GM12878 (cell line): ENCODE measurements around the gene PSMA7. TPM values are rescaled to one million over a fixed set of nuclear protein-coding genes. Genes with fewer than 3 reads are reported as not detected.

ENCODE experiments used
- ATAC-seq: fragments of 200-7000 bp; cut with Tn5 transposase; 3 replicates; pipeline ENCODE4 v1.9.1; 2020; ENCODE audit warnings: mild to moderate bottlenecking, moderate library complexity
- BruUV-seq: library from RNA; stranded (reverse); fragments of 400-500 nt; replicated peaks from 2 replicates; lab custom pipeline; 2021; lab: Mats Ljungman, UMichigan
- CTCF ChIA-PET: fragments of 300-600 bp; sonication (Branson Sonifier 250); formaldehyde crosslinking; extraction: SDS; loops from one replicate; lab custom pipeline; 2021; ENCODE audit warnings: inconsistent platforms; lab: Yijun Ruan, JAX
- POLR2A ChIA-PET: fragments of 350-600 bp; formaldehyde crosslinking; extraction: SDS; loops from one replicate; lab custom pipeline; 2021; ENCODE audit warnings: inconsistent platforms; lab: Charles Lee
- RAD21 ChIA-PET: fragments of 300-600 bp; sonication (Branson Sonifier 250); formaldehyde crosslinking; loops from one replicate; lab custom pipeline; 2023; ENCODE audit warnings: antibody characterized with exemption; ENCODE audit not compliant: unreplicated experiment; lab: Charles Lee
- SMC1A ChIA-PET: fragments of 300-600 bp; sonication (Branson Sonifier 250); formaldehyde crosslinking; loops from one replicate; lab custom pipeline; 2023; ENCODE audit not compliant: unreplicated experiment, uncharacterized antibody; lab: Charles Lee
- DNase-seq: peaks from one replicate; pipeline ENCODE4 v3.0.0-alpha.2; 2011; ENCODE audit warnings: low read depth, low spot score
- FAIRE-seq: peaks from 3 replicates; lab custom pipeline; 2011; peaks lifted over from hg19 to GRCh38; lab: Jason Lieb, UNC
- H2AFZ ChIP-seq: 2 replicates; pipeline ENCODE4 v1.6.0; 2011; ENCODE audit warnings: low read depth, low read length, control low read depth; ENCODE audit not compliant: control insufficient read depth
- H3K27ac ChIP-seq: 2 replicates; pipeline ENCODE4 v1.5.1; 2011; ENCODE audit warnings: control low read depth; ENCODE audit not compliant: control insufficient read depth, insufficient read depth
- H3K27me3 ChIP-seq, 2 experiments: replicated peaks in 1 of 2; 2 replicates each; pipeline versions ENCODE4 v1.6.0 to v1.6.1; 2011; ENCODE audit warnings: low read length in 1 of 2; ENCODE audit not compliant: control insufficient read depth in 2 of 2, insufficient read depth in 2 of 2
- H3K36me3 ChIP-seq, 2 experiments: 2 replicates each; pipeline ENCODE4 v1.5.1; 2011; ENCODE audit warnings: low read length in 1 of 2; ENCODE audit not compliant: control insufficient read depth in 2 of 2, insufficient read depth in 2 of 2
- H3K4me1 ChIP-seq: 2 replicates; pipeline ENCODE4 v1.6.1; 2011; ENCODE audit warnings: mild to moderate bottlenecking, low read length, moderate library complexity, mixed read lengths; ENCODE audit not compliant: control insufficient read depth, insufficient read depth
- H3K4me2 ChIP-seq: 2 replicates; pipeline ENCODE4 v1.6.0; 2011; ENCODE audit warnings: control low read depth; ENCODE audit not compliant: control insufficient read depth, insufficient read depth
- H3K4me3 ChIP-seq: fragments of 200-600 bp; sonication (generic); 2 replicates; pipeline ENCODE4 v1.5.1; 2016
- H3K79me2 ChIP-seq: 2 replicates; pipeline ENCODE4 v1.6.0; 2011; ENCODE audit warnings: low read length; ENCODE audit not compliant: control insufficient read depth, insufficient read depth
- H3K9ac ChIP-seq: 2 replicates; pipeline ENCODE4 v1.8.0; 2011; ENCODE audit warnings: low read length, control low read depth, mixed read lengths; ENCODE audit not compliant: control insufficient read depth, insufficient read depth
- H3K9me3 ChIP-seq: replicated peaks from 3 replicates; pipeline ENCODE4 v1.5.1; 2011; ENCODE audit warnings: mild to moderate bottlenecking, low read length; ENCODE audit not compliant: control insufficient read depth, insufficient read depth
- H4K20me1 ChIP-seq: 2 replicates; pipeline ENCODE4 v1.6.0; 2011; ENCODE audit not compliant: control insufficient read depth, insufficient read depth
- FOS ChIP-seq: IDR thresholded peaks from 3 replicates; pipeline ENCODE4 v1.6.1; 2011; ENCODE audit warnings: borderline replicate concordance; ENCODE audit not compliant: insufficient read length; ENCODE audit errors: extremely low read depth
- MYC ChIP-seq: IDR thresholded peaks from 2 replicates; pipeline ENCODE4 v1.6.1; 2011; ENCODE audit warnings: mild to moderate bottlenecking, low read length, moderate library complexity, inconsistent platforms; ENCODE audit not compliant: insufficient read depth, insufficient replicate concordance, insufficient read length, severe bottlenecking
- NR2C1 ChIP-seq: fragments of 450-650 bp; IDR thresholded peaks from 2 replicates; pipeline ENCODE4 v1.6.1; 2017; ENCODE audit warnings: antibody characterized with exemption, mild to moderate bottlenecking, moderate library complexity
- SIX5 ChIP-seq: IDR thresholded peaks from 2 replicates; pipeline ENCODE4 v1.6.1; 2011; ENCODE audit warnings: mild to moderate bottlenecking, low read depth, low read length, moderate library complexity; ENCODE audit not compliant: severe bottlenecking
- SMAD5 ChIP-seq: IDR thresholded peaks from 2 replicates; pipeline ENCODE4 v1.6.1; 2016; ENCODE audit warnings: antibody characterized with exemption, low read depth
- TARDBP ChIP-seq: IDR thresholded peaks from 2 replicates; pipeline ENCODE4 v1.6.1; 2016; ENCODE audit warnings: borderline replicate concordance
- ZNF384 ChIP-seq: IDR thresholded peaks from 2 replicates; pipeline ENCODE4 v1.6.1; 2012; ENCODE audit warnings: low read depth, mild to moderate bottlenecking, low read length, improper control_type of control experiment, borderline replicate concordance
- WGBS: methylation state at CpG from one replicate; pipeline ENCODE4 v1.1.6; 2016; ENCODE audit warnings: low lambda C conversion rate; ENCODE audit not compliant: insufficient replicate concordance, insufficient coverage; ENCODE audit errors: missing lambda C conversion rate; 5-methylcytosine and 5-hydroxymethylcytosine counted together
- in situ Hi-C: fragments of 300-500 bp; cut with MboI; formaldehyde crosslinking; loops from 9 replicates; pipeline ENCODE4 v1.14.3; 2018; ENCODE audit warnings: mixed read lengths
- intact Hi-C: fragments of 100-400 bp; cut with micrococcal nuclease; formaldehyde crosslinking; loops from one replicate; pipeline ENCODE4 v1.14.2; 2022; ENCODE audit not compliant: unreplicated experiment
- polyA plus RNA-seq, 11 experiments: library from polyadenylated mRNA; depleted of rRNA in 4 of 11; unstranded in 6 of 11; stranded (reverse) in 5 of 11; fragments of >200 nt; fragmentation: Nextera tagmentation in 4 of 11; fragmentation: Illumina TruSeq in 1 of 11; extraction: Ambion mirVana in 4 of 11; extraction: Trizol in 1 of 11; gene quantifications; 1 replicate in 1 of 11; 2 replicates in 10 of 11; pipeline versions ENCODE4 v1.2.1 to v1.2.3, GENCODE V29; 2011 to 2016; ENCODE audit warnings: inconsistent platforms in 2 of 11, missing spikeins in 2 of 11, low read depth in 1 of 11
- total RNA-seq, 4 experiments: library from RNA; depleted of rRNA in 3 of 4; stranded (reverse); fragments of >200 nt in 3 of 4; fragmentation: Illumina TruSeq in 1 of 4; extraction: Trizol in 1 of 4; gene quantifications; 2 replicates each; pipeline versions ENCODE4 v1.2.1 to v1.2.3, GENCODE V29; 2013 to 2021
- TF ChIP-seq, protein P1 (sequence below): fragments of 450-650 bp; IDR thresholded peaks from 2 replicates; pipeline ENCODE4 v1.6.1; 2017; ENCODE audit warnings: borderline replicate concordance
- TF ChIP-seq, protein P2 (sequence below): IDR thresholded peaks from 2 replicates; pipeline ENCODE4 v1.6.1; 2012; ENCODE audit warnings: low read depth, low read length, improper control_type of control experiment
- TF ChIP-seq, protein P3 (sequence below): IDR thresholded peaks from 2 replicates; pipeline ENCODE4 v1.6.1; 2012; ENCODE audit warnings: low read length, inconsistent platforms
- TF ChIP-seq, protein P4 (sequence below): fragments of 450-650 bp; IDR thresholded peaks from 2 replicates; pipeline ENCODE4 v1.6.1; 2017; ENCODE audit warnings: mild to moderate bottlenecking, moderate library complexity

Gene PSMA7
- total and polyA plus RNA-seq, 10 of the 15 experiments (the other 5 are each of a cell fraction or from before 2014, with no cell fraction given), result 216 to 857 (median 368) TPM

DNA sequence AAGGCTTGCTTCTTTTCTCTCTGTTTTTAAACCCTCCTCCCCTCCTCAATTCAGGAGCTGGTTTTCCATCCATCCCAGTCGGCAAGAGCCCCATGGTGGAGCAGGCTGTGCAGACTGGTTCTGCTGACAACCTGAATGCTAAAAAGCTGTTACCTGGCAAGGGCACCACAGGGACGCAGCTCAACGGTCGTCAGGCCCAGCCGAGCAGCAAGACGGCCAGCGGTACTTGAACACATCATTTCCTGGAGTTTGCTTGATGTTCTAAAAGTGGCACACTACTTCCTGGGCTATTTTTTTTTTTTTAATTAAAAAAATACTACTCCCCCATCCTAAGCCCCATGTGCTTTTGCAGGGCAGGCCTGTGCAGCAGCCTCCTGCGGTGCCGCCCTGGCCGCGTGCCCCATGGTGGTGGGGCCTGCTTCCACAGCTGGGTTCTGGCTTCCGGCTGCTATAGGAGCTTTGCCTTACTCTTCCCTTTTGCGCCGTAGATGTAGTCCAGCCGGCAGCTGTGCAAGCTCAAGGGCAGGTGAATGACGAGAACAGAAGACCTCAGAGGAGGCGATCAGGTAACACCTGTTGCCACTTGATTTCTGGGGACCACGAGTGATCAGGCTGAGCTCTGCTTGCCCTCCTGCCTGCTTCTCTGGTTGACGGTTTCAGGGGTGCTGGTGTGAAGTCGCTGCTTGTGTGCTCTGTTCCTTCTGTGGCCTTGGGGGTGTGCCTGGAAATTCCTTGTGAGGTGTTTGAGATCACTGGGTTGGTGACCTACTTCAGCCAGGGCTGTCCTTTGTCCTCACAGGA lies 13.3 kb downstream of the PSMA7 start:
- ATAC-seq, result no peak
- no peak overlapping the region for H3K9ac ChIP-seq
- RAD21 ChIA-PET, result interaction anchor here (1.4 kb wide), 1 partner anchor 120 kb away, joined by 3 read pairs; no protein-coding TSS in a partner anchor
- H3K27me3 ChIP-seq, result no peaks in the 10 kb centered on the region
- no peak overlapping the region for H3K4me2 ChIP-seq
- no peak overlapping the region for H3K27ac ChIP-seq
- no peaks in the 10 kb centered on the region; the same call in 1 of the 2 replicates for H3K4me1 ChIP-seq
- WGBS, result 32% methylated on average over 20 of the region's 20 CpGs
- H2AFZ ChIP-seq, result no peak overlapping the region
- H3K36me3 ChIP-seq, result peaks cover 32% of the 10 kb centered on the region in 2 experiments
- no TSS peak for BruUV-seq
- SMC1A ChIA-PET, result no interaction called here
- in situ Hi-C loops, result loop anchor here (5.0 kb wide), 1 partner anchor 118 kb away; no protein-coding TSS in a partner anchor
- H4K20me1 ChIP-seq, result no peaks in the 10 kb centered on the region
- POLR2A ChIA-PET, result no interaction called here
- peaks cover 4% of the 10 kb centered on the region for H3K79me2 ChIP-seq
- H3K9me3 ChIP-seq, result no peaks in the 10 kb centered on the region
- CTCF ChIA-PET, result interaction anchor here (0.9 to 1.6 kb wide), 3 partner anchors 8 to 143 kb away, joined by 3 read pairs; no protein-coding TSS in a partner anchor
- no peak for FAIRE-seq
- DNase-seq, result no peak
- TF ChIP-seq SIX5 (no peak), SMAD5 (no peak), NR2C1 (no peak), FOS (no peak), ZNF384 (no peak), MYC (no peak), TARDBP (no peak)
- TF ChIP-seq, protein P1, sequence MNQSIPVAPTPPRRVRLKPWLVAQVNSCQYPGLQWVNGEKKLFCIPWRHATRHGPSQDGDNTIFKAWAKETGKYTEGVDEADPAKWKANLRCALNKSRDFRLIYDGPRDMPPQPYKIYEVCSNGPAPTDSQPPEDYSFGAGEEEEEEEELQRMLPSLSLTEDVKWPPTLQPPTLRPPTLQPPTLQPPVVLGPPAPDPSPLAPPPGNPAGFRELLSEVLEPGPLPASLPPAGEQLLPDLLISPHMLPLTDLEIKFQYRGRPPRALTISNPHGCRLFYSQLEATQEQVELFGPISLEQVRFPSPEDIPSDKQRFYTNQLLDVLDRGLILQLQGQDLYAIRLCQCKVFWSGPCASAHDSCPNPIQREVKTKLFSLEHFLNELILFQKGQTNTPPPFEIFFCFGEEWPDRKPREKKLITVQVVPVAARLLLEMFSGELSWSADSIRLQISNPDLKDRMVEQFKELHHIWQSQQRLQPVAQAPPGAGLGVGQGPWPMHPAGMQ, result no peak
- TF ChIP-seq, protein P2, sequence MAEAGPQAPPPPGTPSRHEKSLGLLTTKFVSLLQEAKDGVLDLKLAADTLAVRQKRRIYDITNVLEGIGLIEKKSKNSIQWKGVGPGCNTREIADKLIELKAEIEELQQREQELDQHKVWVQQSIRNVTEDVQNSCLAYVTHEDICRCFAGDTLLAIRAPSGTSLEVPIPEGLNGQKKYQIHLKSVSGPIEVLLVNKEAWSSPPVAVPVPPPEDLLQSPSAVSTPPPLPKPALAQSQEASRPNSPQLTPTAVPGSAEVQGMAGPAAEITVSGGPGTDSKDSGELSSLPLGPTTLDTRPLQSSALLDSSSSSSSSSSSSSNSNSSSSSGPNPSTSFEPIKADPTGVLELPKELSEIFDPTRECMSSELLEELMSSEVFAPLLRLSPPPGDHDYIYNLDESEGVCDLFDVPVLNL, result no peak
- TF ChIP-seq, protein P3, sequence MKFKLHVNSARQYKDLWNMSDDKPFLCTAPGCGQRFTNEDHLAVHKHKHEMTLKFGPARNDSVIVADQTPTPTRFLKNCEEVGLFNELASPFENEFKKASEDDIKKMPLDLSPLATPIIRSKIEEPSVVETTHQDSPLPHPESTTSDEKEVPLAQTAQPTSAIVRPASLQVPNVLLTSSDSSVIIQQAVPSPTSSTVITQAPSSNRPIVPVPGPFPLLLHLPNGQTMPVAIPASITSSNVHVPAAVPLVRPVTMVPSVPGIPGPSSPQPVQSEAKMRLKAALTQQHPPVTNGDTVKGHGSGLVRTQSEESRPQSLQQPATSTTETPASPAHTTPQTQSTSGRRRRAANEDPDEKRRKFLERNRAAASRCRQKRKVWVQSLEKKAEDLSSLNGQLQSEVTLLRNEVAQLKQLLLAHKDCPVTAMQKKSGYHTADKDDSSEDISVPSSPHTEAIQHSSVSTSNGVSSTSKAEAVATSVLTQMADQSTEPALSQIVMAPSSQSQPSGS, result no peak
- TF ChIP-seq, protein P4, sequence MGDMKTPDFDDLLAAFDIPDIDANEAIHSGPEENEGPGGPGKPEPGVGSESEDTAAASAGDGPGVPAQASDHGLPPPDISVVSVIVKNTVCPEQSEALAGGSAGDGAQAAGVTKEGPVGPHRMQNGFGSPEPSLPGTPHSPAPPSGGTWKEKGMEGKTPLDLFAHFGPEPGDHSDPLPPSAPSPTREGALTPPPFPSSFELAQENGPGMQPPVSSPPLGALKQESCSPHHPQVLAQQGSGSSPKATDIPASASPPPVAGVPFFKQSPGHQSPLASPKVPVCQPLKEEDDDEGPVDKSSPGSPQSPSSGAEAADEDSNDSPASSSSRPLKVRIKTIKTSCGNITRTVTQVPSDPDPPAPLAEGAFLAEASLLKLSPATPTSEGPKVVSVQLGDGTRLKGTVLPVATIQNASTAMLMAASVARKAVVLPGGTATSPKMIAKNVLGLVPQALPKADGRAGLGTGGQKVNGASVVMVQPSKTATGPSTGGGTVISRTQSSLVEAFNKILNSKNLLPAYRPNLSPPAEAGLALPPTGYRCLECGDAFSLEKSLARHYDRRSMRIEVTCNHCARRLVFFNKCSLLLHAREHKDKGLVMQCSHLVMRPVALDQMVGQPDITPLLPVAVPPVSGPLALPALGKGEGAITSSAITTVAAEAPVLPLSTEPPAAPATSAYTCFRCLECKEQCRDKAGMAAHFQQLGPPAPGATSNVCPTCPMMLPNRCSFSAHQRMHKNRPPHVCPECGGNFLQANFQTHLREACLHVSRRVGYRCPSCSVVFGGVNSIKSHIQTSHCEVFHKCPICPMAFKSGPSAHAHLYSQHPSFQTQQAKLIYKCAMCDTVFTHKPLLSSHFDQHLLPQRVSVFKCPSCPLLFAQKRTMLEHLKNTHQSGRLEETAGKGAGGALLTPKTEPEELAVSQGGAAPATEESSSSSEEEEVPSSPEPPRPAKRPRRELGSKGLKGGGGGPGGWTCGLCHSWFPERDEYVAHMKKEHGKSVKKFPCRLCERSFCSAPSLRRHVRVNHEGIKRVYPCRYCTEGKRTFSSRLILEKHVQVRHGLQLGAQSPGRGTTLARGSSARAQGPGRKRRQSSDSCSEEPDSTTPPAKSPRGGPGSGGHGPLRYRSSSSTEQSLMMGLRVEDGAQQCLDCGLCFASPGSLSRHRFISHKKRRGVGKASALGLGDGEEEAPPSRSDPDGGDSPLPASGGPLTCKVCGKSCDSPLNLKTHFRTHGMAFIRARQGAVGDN, result no peak
- TF ChIP-seq, all 136 proteins: peak for 0
- intact Hi-C loops, result loop anchor here (10.0 kb wide), 2 partner anchors 55 to 255 kb away; partner anchors contain the start of genes MTG2 and RPS21
- no peak overlapping the region for H3K4me3 ChIP-seq
